D721Med (cell line): ENCODE measurements around the gene INPP5D.

Source experiments
- DNase-seq: peaks from one replicate; pipeline ENCODE4 v3.0.0; 2011; ENCODE audit warnings: low spot score; ENCODE audit not compliant: insufficient read length
- FAIRE-seq: peaks from 2 replicates; lab custom pipeline; 2011; peaks lifted over from hg19 to GRCh38; lab: Jason Lieb, UNC
- TF ChIP-seq, protein P1 (sequence below): IDR thresholded peaks from 2 replicates; pipeline ENCODE4 v1.5.1; 2012; ENCODE audit warnings: mild to moderate bottlenecking, control low read depth; ENCODE audit not compliant: insufficient read depth; ENCODE audit errors: missing control alignments

INPP5D gene

DNA sequence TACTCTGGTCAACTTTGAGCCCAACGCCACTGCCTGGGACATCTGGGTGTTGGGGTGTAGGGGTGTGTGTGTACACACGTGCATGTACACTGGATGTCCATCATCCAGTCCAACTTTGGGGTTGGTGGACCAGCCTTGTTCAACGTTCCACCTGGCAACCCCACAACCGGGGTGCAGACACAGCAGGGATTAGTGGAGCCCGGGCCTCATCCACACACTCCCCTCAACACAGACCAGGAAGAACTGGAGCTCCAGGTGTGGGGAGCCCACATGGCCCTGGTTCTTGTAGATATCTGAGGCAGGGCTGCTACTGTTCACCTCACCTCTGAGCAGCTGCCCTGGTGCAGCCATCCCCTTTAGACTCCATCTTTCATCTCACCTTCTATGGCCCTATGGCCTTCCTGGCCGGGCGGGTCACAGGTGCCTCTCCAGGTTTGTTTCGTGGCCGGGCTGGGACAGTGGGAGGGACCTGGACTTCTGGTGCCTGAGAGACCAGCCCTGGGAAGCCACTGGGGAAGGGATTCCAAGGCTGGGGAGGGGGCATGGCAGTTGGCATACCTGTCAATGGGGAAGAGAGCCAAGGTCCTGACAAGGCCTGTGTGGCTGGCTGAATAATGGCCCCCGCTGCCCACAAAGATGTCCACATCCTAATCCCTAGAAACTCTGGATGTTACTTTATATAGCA lies 20.2 kb upstream of the INPP5D start:
- DNase-seq (no peak), FAIRE-seq (no peak)
- TF ChIP-seq, protein P1, sequence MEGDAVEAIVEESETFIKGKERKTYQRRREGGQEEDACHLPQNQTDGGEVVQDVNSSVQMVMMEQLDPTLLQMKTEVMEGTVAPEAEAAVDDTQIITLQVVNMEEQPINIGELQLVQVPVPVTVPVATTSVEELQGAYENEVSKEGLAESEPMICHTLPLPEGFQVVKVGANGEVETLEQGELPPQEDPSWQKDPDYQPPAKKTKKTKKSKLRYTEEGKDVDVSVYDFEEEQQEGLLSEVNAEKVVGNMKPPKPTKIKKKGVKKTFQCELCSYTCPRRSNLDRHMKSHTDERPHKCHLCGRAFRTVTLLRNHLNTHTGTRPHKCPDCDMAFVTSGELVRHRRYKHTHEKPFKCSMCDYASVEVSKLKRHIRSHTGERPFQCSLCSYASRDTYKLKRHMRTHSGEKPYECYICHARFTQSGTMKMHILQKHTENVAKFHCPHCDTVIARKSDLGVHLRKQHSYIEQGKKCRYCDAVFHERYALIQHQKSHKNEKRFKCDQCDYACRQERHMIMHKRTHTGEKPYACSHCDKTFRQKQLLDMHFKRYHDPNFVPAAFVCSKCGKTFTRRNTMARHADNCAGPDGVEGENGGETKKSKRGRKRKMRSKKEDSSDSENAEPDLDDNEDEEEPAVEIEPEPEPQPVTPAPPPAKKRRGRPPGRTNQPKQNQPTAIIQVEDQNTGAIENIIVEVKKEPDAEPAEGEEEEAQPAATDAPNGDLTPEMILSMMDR, result no peak

DNA sequence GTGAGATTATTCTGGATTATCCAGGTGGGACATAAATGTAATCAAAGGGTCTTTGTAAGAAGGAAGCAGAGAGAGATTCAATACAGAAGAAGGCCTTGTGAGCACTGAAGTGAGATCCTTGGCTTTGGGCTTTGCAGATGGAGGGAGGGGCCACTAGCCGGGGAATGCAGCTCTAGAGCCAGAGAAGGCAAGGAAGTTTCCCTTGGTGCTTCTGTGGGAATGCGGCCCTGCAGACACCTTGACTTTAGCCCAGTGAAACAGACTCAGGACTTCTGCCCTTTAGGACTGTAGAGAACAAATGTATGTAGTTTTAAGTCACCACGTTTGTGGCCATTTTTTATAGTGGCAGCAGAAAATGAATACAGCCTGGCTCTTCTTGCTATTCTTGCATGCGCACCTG lies 19.6 kb upstream of the INPP5D start:
- FAIRE-seq (no peak), DNase-seq (no peak)
- TF ChIP-seq, protein P1, result no peak

DNA sequence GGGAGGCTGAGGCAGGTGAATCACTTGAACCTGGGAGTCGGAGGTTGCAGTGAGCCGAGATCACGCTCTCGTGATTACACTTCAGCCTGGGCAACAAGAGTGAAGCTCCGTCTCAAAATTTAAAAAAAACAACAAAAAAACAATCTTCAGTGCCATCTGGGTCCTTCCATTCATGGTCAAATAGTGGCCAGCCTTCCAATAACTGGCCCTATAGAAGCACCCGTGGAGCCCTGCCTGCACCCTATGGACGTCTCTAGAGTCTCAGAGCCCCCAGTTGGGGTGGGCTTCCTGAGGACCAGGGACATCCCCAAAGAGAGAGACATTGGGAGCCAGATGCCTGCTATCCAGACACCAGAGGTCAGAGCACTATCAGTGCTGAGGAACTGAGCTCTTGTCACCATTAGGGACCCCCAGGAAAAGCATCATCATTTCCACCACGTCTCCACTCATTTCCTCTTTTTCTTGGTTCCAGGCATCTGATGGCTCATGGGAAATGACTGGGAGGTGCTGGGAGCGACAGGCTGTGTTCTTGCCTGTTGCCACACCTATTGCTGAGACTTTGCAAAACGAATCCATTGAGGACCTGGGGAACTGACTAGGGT lies 18.3 kb upstream of the INPP5D start:
- TF ChIP-seq, protein P1, result no peak
- DNase-seq (no peak), FAIRE-seq (no peak)

DNA sequence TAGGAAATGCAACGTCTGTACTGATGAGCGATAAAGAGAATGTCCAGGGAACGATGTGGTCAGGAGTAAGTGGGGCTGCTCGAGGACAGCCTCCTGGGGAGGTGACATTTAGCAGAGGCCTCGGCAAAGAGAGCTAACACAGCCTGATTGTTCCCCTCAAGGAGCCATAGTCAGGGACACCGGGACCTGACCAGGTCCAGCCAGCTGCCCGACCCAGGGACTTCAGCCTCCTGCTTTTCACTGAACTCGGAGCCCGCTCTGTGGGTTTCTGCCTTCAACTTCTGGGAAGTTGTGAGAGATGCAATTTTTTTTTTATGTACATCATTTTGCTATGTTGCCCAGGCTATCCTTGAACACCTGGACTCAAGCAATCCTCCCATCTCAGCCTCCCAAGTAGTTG lies 17.6 kb upstream of the INPP5D start:
- TF ChIP-seq, protein P1, result no peak
- FAIRE-seq (no peak), DNase-seq (no peak)

DNA sequence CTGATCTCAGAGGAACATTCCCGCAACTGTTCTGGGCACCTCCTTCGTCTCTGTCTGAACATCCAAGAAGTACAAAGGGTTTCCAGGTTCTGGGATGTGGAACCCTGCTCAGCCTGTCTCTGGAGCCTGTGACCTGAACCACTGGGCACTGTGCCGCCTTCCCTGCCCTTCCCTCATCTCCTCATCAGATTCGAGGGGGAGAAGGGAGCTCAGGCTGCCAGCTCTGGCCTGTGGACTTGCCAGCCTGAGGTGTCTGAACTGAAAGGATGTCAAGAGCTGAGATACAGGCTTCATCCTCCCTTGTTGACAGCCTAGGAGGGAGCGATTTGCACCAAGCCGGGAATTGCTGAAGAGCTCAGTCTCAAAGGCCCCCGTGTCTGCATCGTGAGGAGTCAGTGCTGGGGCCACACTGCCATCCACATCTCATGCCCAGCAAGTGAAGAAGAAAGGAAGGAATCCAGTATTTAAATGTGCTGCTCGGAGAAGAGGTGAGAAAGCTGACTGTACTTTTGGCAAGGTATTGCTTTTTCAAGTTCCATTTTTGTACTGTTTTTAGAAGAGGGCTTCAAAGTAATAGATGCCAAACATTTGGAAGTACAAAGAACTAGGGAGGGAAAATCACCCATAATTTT lies 15.1 kb upstream of the INPP5D start:
- TF ChIP-seq, protein P1, result no peak
- DNase-seq (no peak), FAIRE-seq (no peak)

DNA sequence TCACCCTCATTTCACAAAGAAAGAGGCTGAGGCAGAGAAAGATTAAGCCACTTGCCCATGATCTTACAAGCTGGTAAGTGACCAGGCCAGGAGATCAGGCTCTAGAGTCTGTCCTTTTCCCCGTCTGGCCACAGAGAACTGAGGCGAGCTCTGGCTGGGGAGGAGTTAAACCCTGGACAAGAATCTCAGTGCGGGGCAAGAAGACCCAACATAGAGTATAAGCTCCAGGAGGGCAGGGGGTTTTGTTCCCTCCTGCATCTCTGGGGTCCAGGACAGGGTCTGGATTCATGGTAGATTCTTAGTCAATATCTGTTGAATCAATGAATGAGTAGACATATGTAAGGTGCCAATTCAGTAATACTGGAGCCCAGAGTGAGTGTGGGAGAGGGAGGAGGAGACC lies 12.9 kb upstream of the INPP5D start:
- TF ChIP-seq, protein P1, result no peak
- FAIRE-seq, result no peak
- no peak for DNase-seq

DNA sequence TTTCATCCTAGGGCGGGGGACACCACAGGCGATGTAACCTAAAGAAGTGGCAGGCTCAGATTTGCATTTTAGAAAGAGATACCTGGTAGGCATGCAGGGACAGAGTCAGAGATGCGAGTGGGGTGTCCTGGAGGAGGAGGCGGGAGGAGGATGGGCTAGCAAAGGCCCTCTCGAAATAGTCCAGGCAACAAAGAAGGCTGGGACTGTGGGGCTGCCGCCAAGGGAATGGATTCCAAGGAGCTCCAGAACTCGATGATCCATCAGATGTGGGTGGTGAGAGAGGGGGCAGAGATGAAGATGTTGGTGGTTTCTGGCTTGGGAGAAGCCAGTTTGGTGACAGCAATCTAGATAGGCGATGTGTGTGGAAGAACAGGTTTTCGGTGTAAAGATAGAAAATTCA lies 12.5 kb upstream of the INPP5D start:
- FAIRE-seq (no peak), DNase-seq (no peak)
- TF ChIP-seq, protein P1, result no peak
